Panc1 (cell line): ENCODE data around the gene RHOXF2.

Source experiments
- CTCF ChIP-seq: fragments of 450-650 bp; IDR thresholded peaks from 2 replicates; pipeline ENCODE4 v1.5.1; 2017; ENCODE audit warnings: mild to moderate bottlenecking
- POLR2AphosphoS5 ChIP-seq: IDR thresholded peaks from 2 replicates; pipeline ENCODE4 v1.6.1; 2012; ENCODE audit warnings: mild to moderate bottlenecking, low read depth, low read length, moderate library complexity
- REST ChIP-seq, 2 experiments: IDR thresholded peaks; 2 replicates each; pipeline ENCODE4 v1.6.1; 2011 to 2012; ENCODE audit warnings: low read depth in 2 of 2, control low read depth in 1 of 2, low read length in 1 of 2, mild to moderate bottlenecking in 1 of 2, moderate library complexity in 1 of 2; ENCODE audit not compliant: insufficient read depth in 1 of 2
- SIN3A ChIP-seq: IDR thresholded peaks from 2 replicates; pipeline ENCODE4 v1.6.1; 2012; ENCODE audit warnings: low read depth, mild to moderate bottlenecking, low read length, moderate library complexity, borderline replicate concordance; ENCODE audit not compliant: insufficient read depth

GRCh38 chrX:120136128-120136527, 22.3 kb upstream of the RHOXF2 start:
- TF ChIP-seq CTCF (no peak), POLR2AphosphoS5 (no peak), REST (IDR thresholded peaks at IDR 0.05; ENCODE audit: insufficient read depth in 1 of 2, low read depth in 2 of 2, low read length in 1 of 2) (no peak), SIN3A (no peak)
